CMK (cell line): ENCODE measurements around the gene RPRD2.
A peak's percentile ranks its signal among the peaks of the same experiment; 100 is the strongest.
"Not testable (repeated sequence)": the region's sequence is repeated elsewhere in the genome, so short reads cannot be mapped to it uniquely, and the experiment has no call there.

ENCODE experiments used
- DNase-seq: peaks from one replicate; pipeline ENCODE4 v3.0.0-alpha.2; 2010; ENCODE audit warnings: low read depth

The RPRD2 gene

GRCh38 chr1:150389650-150390049 is 25.7 kb downstream of the RPRD2 start:
- no peak for DNase-seq

- no peak for DNase-seq
These were observed 28.7 kb downstream of the RPRD2 start for GRCh38 chr1:150392627-150393026.

- DNase-seq: not testable (repeated sequence)
These were observed 31.2 kb downstream of the RPRD2 start for GRCh38 chr1:150395115-150395514.

- DNase-seq: no peak
These were observed 33.6 kb downstream of the RPRD2 start for GRCh38 chr1:150397392-150398032.

DNA sequence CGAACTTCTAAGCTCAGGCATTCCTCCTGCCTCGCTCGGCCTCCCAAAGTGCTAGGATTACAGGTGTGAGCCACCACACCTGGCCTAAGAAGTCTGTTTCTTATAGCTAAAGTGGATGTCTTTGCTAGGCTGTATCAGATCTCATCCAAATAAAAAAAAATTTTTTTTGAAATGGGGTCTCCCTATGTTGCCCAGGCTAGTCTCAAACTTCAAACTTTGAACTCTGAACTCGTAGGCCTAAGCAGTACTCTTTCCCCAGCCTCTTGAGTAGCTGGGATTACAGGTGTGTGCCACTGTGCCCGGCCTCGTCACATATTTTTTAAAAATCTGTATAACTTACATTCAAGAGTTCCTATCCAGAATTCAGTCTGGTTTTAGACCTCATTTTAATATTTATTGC is 40.5 kb downstream of the RPRD2 start:
- DNase-seq: no peak

- no peak for DNase-seq
These were observed 41.7 kb downstream of the RPRD2 start for GRCh38 chr1:150405660-150406059.

DNA sequence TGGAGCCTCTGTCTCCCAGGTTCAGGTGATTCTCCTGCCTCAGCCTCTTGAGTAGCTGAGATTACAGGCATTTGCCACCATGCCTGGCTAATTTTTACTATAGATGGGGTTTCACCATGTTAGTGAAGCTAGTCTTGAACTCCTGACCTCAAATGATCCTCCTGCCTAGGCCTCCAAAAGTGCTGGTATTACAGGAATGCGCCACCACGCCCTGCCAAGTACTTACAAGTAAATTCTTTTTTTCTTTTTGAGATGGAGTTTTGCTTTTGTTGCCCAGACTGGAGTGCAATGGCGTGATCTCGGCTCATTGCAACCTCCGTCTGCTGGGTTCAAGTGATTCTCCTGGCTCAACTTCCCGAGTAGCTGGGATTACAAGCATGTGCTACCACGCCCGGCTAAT is 42.5 kb downstream of the RPRD2 start:
- DNase-seq: no peak

- DNase-seq: no peak
These were observed 43.4 kb downstream of the RPRD2 start for GRCh38 chr1:150407330-150407729.

DNA sequence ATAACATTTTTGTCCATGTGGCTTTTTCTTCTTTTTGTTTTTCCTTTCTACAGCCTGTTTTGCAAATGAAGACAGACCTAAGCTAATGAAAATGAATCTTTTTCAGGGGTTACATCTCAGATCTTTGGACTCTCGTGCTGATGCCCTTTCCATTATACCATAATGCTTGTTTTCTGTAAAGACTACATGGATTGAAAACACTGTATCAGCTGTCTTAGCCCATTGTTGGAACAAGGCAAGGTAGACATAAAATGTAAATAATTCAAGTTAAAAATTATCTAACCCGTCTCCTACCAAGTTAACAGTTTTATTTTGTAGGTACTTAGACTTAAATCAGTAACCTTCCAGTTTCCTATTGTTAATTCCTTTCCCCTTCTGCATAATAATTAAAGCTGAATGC is 44.9 kb downstream of the RPRD2 start:
- DNase-seq: no peak

GRCh38 chr1:150409504-150410362 is 45.8 kb downstream of the RPRD2 start:
- DNase-seq: no peak

DNA sequence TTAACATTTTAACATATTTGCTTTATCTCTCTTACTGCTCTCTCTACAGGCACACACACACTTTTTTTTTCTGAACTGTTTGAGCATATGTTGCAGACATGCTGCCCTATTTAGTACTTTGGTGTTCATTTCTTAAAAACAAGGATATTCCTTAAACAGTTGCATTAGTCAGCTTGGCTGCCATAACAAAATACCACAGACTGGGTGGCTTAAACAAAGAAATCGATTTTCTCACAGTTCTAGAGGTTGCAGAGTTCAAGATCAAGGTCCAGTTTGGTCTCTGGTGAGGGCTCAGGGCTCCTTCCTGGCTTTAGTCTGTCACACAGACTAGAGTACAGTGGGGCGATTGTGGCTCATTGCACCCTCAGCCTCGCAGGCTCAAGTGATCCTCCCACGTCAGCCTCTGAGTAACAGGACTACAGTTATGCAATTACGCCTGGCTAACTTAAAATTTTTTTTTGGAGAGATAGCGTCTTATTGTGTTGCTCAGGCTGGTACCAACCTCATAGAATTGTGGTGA is 46.7 kb downstream of the RPRD2 start:
- no peak for DNase-seq

DNA sequence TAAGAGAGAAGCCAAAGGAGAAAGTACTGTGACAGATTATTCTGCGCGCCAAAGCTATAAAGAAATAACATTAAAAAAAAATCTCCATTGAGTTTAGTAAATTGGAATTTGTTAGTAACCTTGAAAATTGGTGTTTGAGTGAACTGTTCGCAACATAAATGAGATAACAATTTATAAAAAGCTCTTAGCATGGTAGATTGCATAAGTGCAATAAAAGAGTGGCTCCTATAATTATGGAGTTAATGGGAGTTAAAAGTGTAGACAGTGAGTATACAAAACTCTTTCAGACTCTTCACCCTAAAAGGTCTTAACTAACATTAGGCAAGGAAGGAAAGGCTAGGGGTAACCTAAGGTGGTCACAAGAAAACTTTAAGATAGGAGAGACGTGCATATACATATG is 50.6 kb downstream of the RPRD2 start:
- no peak for DNase-seq

- no peak for DNase-seq
These were observed 51.9 kb downstream of the RPRD2 start for GRCh38 chr1:150415800-150416199.

DNA sequence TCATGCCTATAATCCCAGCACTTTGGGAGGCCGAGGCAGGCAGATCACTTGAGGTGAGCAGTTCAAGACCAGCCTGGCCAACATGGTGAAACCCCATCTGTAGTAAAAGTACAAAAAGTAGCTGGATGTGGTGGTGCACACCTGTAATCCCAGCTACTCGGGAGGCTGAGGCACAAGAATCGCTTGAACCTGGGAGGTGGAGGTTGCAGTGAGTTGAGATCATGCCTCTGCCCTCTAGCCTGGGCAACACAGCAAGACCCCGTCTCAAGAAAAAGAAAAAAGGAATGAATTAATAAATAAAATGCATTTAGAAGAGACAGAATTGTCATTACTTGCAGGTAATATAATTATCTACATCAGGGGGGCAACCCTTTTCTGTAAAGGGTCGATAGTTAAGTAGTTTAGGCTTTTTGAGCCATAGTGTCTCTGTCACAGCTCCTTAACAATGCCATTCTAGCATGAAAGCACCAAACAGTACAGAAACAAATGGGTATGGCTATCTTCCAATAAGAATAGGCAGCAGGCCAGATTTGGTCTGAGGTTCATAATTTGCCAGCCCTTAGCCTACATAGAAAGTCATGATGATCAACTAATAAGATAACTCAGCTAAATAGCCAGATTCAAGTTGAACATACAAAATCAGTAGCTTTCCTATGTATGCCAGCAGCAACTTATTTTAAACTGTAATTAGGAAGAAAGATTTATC is 56.8 kb downstream of the RPRD2 start:
- no peak for DNase-seq

GRCh38 chr1:150422541-150422940 is 58.6 kb downstream of the RPRD2 start:
- DNase-seq: no peak

DNA sequence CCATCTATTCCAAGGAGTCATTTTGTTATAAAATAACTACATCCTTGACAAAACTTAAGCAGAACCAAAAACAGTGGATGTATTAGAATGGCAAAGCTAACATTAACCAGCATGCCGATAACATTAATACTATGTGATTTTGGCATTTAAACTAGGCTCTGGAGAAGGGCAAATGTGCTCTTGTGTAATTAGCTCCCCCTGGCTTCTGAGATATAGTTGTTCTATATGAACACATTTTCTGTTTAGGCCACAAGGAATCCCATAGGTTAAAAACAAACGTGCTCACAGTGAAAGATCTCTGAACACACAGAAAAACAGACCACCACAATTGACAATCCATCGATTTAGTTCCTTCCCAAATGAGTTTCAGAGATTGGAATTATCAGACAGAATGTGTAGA is 65.9 kb downstream of the RPRD2 start:
- DNase-seq: peak; percentile 18

DNA sequence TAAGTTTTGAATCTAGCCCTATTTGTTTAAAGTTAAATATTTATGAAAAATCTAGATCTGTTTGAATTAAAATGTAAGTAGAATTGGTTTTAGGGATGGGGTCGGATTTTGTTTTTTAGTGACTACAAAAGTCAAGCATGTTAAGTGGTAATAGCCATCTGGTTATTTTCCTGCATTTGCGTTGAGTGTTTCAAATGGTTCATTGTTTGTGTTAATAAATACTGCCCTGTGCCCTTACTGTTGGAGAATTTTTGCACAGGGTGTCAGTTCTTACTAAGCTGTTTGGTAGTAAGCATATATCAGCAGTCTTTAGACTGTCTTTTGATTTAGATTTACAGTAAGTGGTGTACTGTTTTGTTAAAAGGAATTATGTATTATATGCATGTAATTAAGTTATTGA is 77.2 kb downstream of the RPRD2 start:
- DNase-seq: no peak

DNA sequence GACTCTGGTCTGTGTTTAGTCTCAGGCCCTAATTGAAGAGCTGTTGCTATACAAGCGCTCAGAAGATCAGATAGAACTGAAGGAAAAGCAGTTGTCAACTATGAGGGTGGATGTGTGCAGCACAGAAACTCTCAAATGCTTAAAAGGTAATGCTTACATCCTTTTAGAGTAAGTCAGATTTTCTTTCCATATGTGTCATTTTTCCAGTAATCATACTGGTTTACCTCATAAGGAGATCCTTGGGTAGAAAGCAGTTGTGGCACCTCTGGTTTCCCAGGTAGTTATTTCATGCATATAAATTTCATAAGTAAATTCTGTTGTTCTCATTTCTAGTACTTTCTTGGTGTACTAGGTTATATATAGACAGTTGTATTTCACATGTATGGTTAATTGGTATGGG is 80.3 kb downstream of the RPRD2 start:
- DNase-seq: no peak

DNA sequence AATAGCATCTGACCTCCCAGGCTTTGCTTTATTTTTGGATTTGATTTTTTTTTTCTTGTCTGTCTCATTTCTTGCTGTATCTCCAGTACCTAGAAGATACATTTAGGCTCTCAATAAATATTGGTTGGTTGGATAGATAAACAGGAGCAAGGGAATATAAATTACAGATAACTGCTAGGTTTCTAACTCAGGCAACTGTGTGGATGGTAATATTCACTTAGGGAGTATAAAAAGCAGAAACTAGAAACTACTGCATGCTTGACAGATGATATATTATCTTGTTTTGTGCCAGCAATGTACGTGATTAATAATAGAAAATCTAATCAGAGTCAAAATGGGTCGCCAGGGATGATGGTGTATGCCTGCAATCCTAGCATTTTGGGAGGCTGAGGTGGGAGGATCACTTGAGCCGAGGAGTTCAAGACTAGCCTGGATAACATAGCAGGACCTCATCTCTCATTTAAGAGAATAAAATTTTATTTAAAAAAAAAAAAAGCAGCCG is 92.2 kb downstream of the RPRD2 start:
- no peak for DNase-seq

GRCh38 chr1:150464422-150464826 is 100.5 kb downstream of the RPRD2 start:
- DNase-seq: no peak

DNA sequence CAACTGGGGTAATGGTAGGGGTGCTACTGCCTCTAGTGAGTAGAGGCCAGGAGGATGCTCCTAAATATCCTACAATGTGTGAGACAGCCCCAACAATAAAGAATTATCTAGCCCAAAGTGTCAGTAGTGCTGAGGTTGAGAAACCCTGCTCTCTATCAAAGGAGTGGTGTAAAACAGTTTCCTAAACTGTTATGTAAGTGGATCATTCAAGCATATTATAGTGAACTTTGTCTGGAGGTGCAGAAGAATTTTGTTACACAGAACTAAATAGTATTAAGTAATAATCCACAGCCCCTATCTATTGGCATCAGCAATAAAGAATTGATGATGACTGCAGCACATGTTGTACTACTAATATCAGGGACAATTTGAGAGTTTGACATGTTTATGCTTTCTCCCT is 103.0 kb downstream of the RPRD2 start:
- no peak for DNase-seq

DNA sequence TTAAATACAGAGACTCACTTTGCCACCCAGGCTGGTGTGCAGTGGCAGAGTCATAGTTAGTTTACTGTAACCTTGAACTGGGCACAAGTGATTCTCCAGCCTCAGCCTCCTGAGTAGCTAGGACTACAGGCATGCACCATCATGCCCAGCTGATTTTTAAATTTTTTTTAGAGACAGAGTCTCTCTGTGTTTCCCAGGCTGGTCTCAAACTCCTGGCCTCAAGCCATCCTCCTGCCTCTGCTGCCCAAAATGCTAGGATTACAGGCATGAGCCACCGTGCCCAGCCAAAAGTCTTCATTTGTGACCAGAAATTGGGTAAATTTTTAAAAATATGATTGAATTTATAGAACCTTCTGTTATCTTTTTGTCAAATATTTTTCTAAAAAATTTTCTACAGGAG is 105.3 kb downstream of the RPRD2 start:
- DNase-seq: no peak
